ENCODE measurements around the gene STK24. TPM values are rescaled to one million over a fixed set of nuclear protein-coding genes. Genes with fewer than 3 reads are reported as not detected.

The STK24 gene
- total and polyA plus RNA-seq, 10 of the 15 experiments (the other 5 are each of a cell fraction or from before 2014, with no cell fraction given) = 7.5 to 115 (median 52.9) TPM

GRCh38 chr13:98411013-98411412, 165.9 kb downstream of the STK24 start:
- Histone ChIP-seq H3K4me1 (ENCODE audit: control insufficient read depth, insufficient read depth, low read length) (no peaks in the 10 kb centered on the region), H2AFZ (ENCODE audit: control insufficient read depth, low read depth, low read length) (no peak overlapping the region), H3K27ac (ENCODE audit: control insufficient read depth, insufficient read depth) (no peak overlapping the region), H3K9me3 (replicated peaks; ENCODE audit: control insufficient read depth, insufficient read depth, low read length) (no peaks in the 10 kb centered on the region), H3K36me3 (ENCODE audit: control insufficient read depth in 2 of 2, insufficient read depth in 2 of 2, low read length in 1 of 2) (no peaks in the 10 kb centered on the region), H3K9ac (ENCODE audit: control insufficient read depth, insufficient read depth, low read length) (no peak overlapping the region), H3K4me2 (ENCODE audit: control insufficient read depth, insufficient read depth) (no peak overlapping the region), H3K4me3 (no peak overlapping the region), H4K20me1 (ENCODE audit: control insufficient read depth, insufficient read depth) (no peaks in the 10 kb centered on the region), H3K79me2 (ENCODE audit: control insufficient read depth, insufficient read depth, low read length) (no peaks in the 10 kb centered on the region), H3K27me3 (replicated peaks in 1 of 2; ENCODE audit: control insufficient read depth in 2 of 2, insufficient read depth in 2 of 2, low read length in 1 of 2) (no peaks in the 10 kb centered on the region)
- ChIA-PET RAD21 (ENCODE audit: unreplicated experiment) (no interaction called here), POLR2A (no interaction called here), SMC1A (ENCODE audit: uncharacterized antibody, unreplicated experiment) (no interaction called here), CTCF (interaction anchor here (0.6 kb wide), 1 partner anchor 186 kb away, joined by 3 read pairs; no protein-coding TSS in a partner anchor)
- in situ Hi-C loops (cut with MboI) (no loop called here), intact Hi-C loops (cut with micrococcal nuclease; ENCODE audit: unreplicated experiment) (no loop called here)
- no peak for ATAC-seq
- DNase-seq (ENCODE audit: low read depth, low spot score) = no peak
- no peak for TF ChIP-seq RBBP5 (conservative IDR thresholded peaks at IDR 0.05)
- TF ChIP-seq STAT1 (conservative IDR thresholded peaks at IDR 0.05) = no peak
- no peak for TF ChIP-seq MEF2B (IDR thresholded peaks at IDR 0.05; ENCODE audit: partially characterized antibody, poor library complexity, severe bottlenecking)
- TF ChIP-seq SREBF1 (IDR thresholded peaks at IDR 0.05; ENCODE audit: low read length) = no peak
- TF ChIP-seq TCF7 (IDR thresholded peaks at IDR 0.05; ENCODE audit: borderline replicate concordance) = no peak
- TF ChIP-seq PKNOX1 (IDR thresholded peaks at IDR 0.05) = no peak
- no peak for TF ChIP-seq NBN (IDR thresholded peaks at IDR 0.05)
- TF ChIP-seq SIX5 (IDR thresholded peaks at IDR 0.05; ENCODE audit: low read depth, low read length, severe bottlenecking) = no peak
- no peak for TF ChIP-seq CUX1 (IDR thresholded peaks at IDR 0.05; ENCODE audit: insufficient replicate concordance, low read depth, low read length)
- no peak for TF ChIP-seq WRNIP1 (IDR thresholded peaks at IDR 0.05; ENCODE audit: borderline replicate concordance, low read depth, low read length)
- no peak for TF ChIP-seq ZNF384 (IDR thresholded peaks at IDR 0.05; ENCODE audit: borderline replicate concordance, low read depth, low read length)
- no peak for TF ChIP-seq HDAC2 (IDR thresholded peaks at IDR 0.05)
- TF ChIP-seq EGR1 (IDR thresholded peaks at IDR 0.05; ENCODE audit: borderline replicate concordance in 1 of 2, low read depth in 2 of 2, low read length in 2 of 2) = no peak
- TF ChIP-seq JUND (IDR thresholded peaks at IDR 0.05; ENCODE audit: low read depth, low read length) = no peak
- no peak for FAIRE-seq
- 38% methylated on average over 5 of the region's 5 CpGs for WGBS (ENCODE audit: insufficient coverage, insufficient replicate concordance, low lambda C conversion rate, missing lambda C conversion rate)
- no TSS peak for BruUV-seq (replicated peaks)
